Osteocyte (in vitro differentiated cells): Measurements from ENCODE around the gene UTRN. TPM values are rescaled to one million over a fixed set of nuclear protein-coding genes. Genes with fewer than 3 reads are reported as not detected.

Source experiments
- DNase-seq: peaks from one replicate; pipeline ENCODE4 v3.0.0; 2021; ENCODE audit warnings: mixed read lengths; ENCODE audit not compliant: unreplicated experiment; ENCODE audit errors: extremely low spot score
- H3K27ac Mint-ChIP-seq: one replicate; pipeline ENCODE4 v1.8.0; 2021; ENCODE audit warnings: mild to moderate bottlenecking, mixed read lengths; ENCODE audit not compliant: unreplicated experiment
- H3K27me3 Mint-ChIP-seq: one replicate; pipeline ENCODE4 v1.8.0; 2021; ENCODE audit warnings: mixed read lengths; ENCODE audit not compliant: unreplicated experiment
- H3K36me3 Mint-ChIP-seq: one replicate; pipeline ENCODE4 v1.8.0; 2021; ENCODE audit warnings: mixed read lengths; ENCODE audit not compliant: unreplicated experiment
- H3K4me1 Mint-ChIP-seq: one replicate; pipeline ENCODE4 v1.8.0; 2021; ENCODE audit warnings: mixed read lengths; ENCODE audit not compliant: unreplicated experiment
- H3K4me3 Mint-ChIP-seq: one replicate; pipeline ENCODE4 v1.8.0; 2021; ENCODE audit warnings: mild to moderate bottlenecking, moderate library complexity, mixed read lengths; ENCODE audit not compliant: unreplicated experiment
- H3K9me3 Mint-ChIP-seq: one replicate; pipeline ENCODE4 v1.8.0; 2021; ENCODE audit warnings: mixed read lengths; ENCODE audit not compliant: unreplicated experiment
- total RNA-seq: library from RNA; stranded (reverse); gene quantifications from 2 replicates; pipeline ENCODE4 v1.2.1, GENCODE V29; 2021
- TF ChIP-seq, protein P1 (sequence below): fragments of 200-600 bp; sonication (generic); IDR thresholded peaks from 2 replicates; pipeline ENCODE4 v1.5.0; 2021; ENCODE audit warnings: antibody characterized with exemption, mild to moderate bottlenecking, moderate library complexity

The UTRN gene
- total RNA-seq, 1 donor from 2014 or later: 144 TPM

DNA sequence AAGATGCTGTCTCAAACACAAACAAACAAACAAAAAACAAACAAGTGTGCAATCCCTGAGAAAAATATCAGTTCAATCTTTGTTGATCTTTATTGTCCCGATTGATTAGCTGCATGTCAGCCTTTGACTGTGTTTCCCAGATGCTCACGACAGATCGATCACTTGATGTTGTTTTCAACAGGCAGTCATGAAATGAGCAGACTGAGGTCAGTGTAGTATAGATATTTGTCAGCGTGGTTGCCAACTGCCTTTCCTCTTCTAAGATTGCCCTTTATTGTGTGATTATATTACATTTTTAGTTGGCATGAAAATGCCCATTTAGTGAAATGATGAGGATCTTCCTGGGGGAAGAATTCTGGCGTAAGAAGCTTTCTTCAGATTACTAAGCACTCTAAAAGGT lies 25.6 kb downstream of the UTRN start:
- Mint-ChIP-seq H3K27me3 (no peaks in the 10 kb centered on the region), H3K4me1 (peaks cover 55% of the 10 kb centered on the region), H3K27ac (no peak overlapping the region), H3K9me3 (no peaks in the 10 kb centered on the region), H3K4me3 (no peak overlapping the region), H3K36me3 (peaks cover 24% of the 10 kb centered on the region)
- TF ChIP-seq, protein P1, sequence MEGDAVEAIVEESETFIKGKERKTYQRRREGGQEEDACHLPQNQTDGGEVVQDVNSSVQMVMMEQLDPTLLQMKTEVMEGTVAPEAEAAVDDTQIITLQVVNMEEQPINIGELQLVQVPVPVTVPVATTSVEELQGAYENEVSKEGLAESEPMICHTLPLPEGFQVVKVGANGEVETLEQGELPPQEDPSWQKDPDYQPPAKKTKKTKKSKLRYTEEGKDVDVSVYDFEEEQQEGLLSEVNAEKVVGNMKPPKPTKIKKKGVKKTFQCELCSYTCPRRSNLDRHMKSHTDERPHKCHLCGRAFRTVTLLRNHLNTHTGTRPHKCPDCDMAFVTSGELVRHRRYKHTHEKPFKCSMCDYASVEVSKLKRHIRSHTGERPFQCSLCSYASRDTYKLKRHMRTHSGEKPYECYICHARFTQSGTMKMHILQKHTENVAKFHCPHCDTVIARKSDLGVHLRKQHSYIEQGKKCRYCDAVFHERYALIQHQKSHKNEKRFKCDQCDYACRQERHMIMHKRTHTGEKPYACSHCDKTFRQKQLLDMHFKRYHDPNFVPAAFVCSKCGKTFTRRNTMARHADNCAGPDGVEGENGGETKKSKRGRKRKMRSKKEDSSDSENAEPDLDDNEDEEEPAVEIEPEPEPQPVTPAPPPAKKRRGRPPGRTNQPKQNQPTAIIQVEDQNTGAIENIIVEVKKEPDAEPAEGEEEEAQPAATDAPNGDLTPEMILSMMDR: no peak
- no peak for DNase-seq

DNA sequence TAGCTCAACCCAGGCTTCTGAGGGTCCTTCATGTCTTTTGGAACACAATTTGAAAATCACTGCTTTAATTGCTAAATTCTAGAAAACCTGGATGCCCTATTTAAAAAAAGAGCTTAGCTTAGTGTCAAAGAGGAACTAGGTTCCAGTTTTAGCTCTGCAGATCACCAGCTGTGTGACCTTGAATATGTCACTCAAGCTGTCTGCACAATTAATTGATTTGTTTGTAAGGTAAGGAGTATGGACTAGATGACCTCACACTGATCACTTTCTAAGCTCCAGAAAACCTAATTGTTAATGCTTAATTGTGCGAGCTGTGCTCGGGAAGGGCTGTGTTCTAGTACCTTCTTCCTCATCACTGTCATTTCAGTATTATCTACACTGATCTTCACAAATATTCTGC lies 26.2 kb downstream of the UTRN start:
- Mint-ChIP-seq H3K9me3 (no peaks in the 10 kb centered on the region), H3K27me3 (no peaks in the 10 kb centered on the region), H3K36me3 (peaks cover 24% of the 10 kb centered on the region), H3K4me3 (no peak overlapping the region), H3K27ac (no peak overlapping the region), H3K4me1 (peaks cover 55% of the 10 kb centered on the region)
- TF ChIP-seq, protein P1: no peak
- DNase-seq: no peak

DNA sequence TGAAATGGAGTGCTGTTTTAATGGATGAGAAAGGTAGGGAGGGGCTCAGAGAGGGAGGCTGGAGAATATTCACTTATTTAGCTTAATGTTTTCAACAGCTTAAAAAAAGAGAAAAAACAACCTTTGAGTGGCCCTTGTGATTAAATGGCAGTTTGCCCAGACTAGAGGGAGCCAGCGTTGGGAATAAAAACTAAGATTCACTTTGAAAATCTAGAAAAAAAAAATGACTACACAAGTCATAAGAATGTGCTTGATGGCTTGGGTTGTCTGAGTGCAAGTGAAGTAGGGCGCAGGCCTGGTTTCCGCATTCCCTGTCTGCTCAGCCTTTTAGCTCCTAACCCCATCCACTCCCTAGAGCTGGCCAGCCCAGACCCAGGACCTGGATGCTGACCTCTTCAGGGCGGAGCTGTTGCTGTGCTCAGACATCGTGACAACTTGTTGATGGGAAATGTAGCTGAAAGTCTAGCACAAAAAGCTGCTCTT lies 28.9 kb downstream of the UTRN start:
- Mint-ChIP-seq H3K27ac (peak overlapping the region; percentile 83), H3K9me3 (no peaks in the 10 kb centered on the region), H3K36me3 (peaks cover 11% of the 10 kb centered on the region), H3K4me3 (no peak overlapping the region), H3K27me3 (no peaks in the 10 kb centered on the region), H3K4me1 (peaks cover 62% of the 10 kb centered on the region)
- TF ChIP-seq, protein P1: no peak
- DNase-seq: no peak

DNA sequence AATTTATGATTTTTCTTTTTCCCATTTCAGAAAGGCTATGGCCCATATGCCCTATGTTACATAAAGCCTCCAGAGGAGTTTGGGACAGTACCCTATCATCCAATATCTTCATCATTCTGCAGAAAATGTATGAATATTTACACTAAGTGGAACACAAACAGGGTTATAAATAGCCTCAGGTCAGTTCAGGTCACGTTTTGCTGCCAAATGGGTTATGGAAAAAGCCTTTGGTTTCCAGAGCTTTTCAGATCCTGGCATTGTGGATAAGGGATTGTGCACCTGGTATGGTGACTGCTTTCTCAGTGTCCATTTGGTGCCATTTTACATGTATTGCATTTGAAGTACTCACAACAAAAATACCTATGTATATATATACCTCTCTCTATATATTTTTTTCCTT lies 29.4 kb downstream of the UTRN start:
- no peaks in the 10 kb centered on the region for H3K9me3 Mint-ChIP-seq
- TF ChIP-seq, protein P1: no peak
- H3K36me3 Mint-ChIP-seq: peaks cover 6% of the 10 kb centered on the region
- DNase-seq: no peak
- H3K4me3 Mint-ChIP-seq: no peak overlapping the region
- H3K27me3 Mint-ChIP-seq: no peaks in the 10 kb centered on the region
- peak overlapping the region; percentile 83 for H3K27ac Mint-ChIP-seq
- peaks cover 68% of the 10 kb centered on the region for H3K4me1 Mint-ChIP-seq

DNA sequence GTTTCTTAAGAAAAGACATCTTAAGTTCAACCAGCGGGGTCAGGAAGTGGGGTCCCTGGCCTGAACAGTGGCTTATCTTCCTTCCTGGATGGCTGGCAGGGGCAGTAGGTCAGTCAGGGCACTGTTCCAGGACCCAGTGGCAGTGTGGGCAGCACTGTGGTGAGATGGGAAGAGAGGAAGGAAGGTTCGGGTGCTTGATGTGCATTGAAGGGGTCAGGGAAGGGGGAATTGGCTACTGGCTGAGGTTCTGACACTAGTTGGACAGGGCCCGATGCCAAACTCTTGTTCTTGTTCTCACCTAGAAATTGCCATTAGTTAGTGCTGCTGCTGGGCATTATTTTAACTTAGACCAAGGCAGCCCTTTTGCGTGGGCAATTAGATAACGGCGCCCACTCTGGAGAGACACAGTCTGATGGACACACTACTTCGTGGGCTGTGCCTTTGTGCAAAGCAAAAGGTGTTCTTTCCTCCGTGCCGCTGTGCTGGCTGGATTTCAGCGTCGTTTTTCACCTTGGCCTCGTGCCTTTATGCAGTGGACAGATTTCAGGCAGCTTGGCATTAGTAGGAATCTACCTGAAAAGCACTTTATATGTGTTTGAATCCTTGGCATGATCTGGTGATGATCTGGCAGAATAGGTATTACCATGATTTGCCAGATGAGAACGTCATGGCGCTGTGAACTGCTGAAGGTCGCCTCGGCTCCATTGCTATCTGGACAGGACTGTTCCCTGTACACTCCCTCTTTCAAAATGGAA lies 30.3 kb downstream of the UTRN start:
- Mint-ChIP-seq H3K36me3 (no peaks in the 10 kb centered on the region), H3K4me3 (no peak overlapping the region), H3K4me1 (peaks cover 71% of the 10 kb centered on the region), H3K9me3 (no peaks in the 10 kb centered on the region), H3K27me3 (no peaks in the 10 kb centered on the region), H3K27ac (peak overlapping the region; percentile 62)
- TF ChIP-seq, protein P1: no peak
- DNase-seq: no peak
